HepG2 (cell line): ENCODE data around the gene NOBOX.

Experiments
- EZH2 ChIP-seq: conservative IDR thresholded peaks from 2 replicates; pipeline ENCODE4 v1.6.1; 2012; ENCODE audit warnings: mild to moderate bottlenecking, low read depth, low read length, moderate library complexity
- NFE2L2 ChIP-seq: fragments of 150-350 bp; IDR thresholded peaks from 2 replicates; pipeline ENCODE4 v1.6.1; 2014; ENCODE audit warnings: low read length
- ZNF773 ChIP-seq: sonication (generic); formaldehyde crosslinking; IDR thresholded peaks from 2 replicates; pipeline ENCODE4 v1.4.0; 2020; ENCODE audit warnings: missing genetic modification reagents, borderline replicate concordance

- TF ChIP-seq ZNF773 (CRISPR knock-in tag) (no peak), NFE2L2 (no peak), EZH2 (no peak)
These were observed 12.5 kb downstream of the NOBOX start for GRCh38 chr7:144391014-144391413.
